Neural progenitor cell (in vitro differentiated cells): ENCODE results near the gene SLC29A1.

Experiments used
- CTCF ChIP-seq: fragments of 200-600 bp; sonication (generic); IDR thresholded peaks from 2 replicates; pipeline ENCODE4 v1.5.1; 2017; ENCODE audit warnings: antibody characterized with exemption, mild to moderate bottlenecking
- EZH2phosphoT487 ChIP-seq: fragments of 200-600 bp; sonication (generic); IDR thresholded peaks from 2 replicates; pipeline ENCODE4 v1.6.1; 2017; ENCODE audit warnings: antibody characterized with exemption

GRCh38 chr6:44207966-44208365, 15.4 kb upstream of the SLC29A1 start:
- TF ChIP-seq CTCF (no peak), EZH2phosphoT487 (no peak)
